ENCODE results near the gene GDI1. TPM values are rescaled to one million over a fixed set of nuclear protein-coding genes. Genes with fewer than 3 reads are reported as not detected.
A peak's percentile ranks its signal among the peaks of the same experiment; 100 is the strongest.

Gene GDI1
- polyA plus RNA-seq, 1 donor, result 91.8 TPM

DNA sequence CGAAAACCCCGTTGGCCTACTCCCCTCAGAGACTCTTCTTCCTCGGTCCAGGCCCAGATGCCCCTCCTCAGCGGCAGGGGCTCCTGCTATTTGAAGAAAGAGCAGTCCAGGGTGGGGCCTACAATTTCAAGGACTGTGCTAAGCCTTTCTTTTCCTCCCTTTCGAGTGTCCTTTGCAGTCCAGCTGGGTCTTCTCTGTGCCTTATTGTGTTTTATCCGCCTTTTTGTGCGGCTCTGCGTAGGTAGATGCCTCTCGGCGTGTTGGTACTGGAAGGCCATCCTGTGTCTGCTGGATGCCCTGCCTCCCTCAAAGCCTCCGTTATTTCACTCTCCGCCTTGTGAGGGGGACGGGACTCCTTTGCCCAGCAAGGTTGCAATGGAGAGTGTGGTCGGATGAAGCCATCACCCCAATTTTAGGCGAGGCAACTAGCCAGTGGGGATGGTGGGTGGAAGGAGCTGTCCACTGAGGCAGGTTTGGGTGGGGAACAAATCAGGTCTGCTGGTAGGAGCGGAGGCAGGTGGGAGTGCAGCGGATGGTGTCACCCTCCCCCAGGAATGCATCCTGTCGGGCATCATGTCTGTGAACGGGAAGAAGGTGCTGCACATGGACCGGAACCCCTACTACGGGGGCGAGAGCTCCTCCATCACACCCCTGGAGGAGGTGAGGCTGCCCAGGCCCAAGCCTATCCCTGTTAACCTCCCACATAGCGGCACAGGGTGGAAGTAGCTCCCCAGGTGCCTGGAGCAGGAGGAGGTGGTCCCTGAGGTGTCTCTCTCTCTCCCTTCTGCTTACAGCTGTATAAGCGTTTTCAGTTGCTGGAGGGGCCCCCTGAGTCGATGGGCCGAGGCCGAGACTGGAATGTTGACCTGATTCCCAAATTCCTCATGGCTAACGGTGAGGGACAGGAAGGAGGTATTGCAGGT, 1.3 kb downstream of the GDI1 start:
- no peak for DNase-seq

DNA sequence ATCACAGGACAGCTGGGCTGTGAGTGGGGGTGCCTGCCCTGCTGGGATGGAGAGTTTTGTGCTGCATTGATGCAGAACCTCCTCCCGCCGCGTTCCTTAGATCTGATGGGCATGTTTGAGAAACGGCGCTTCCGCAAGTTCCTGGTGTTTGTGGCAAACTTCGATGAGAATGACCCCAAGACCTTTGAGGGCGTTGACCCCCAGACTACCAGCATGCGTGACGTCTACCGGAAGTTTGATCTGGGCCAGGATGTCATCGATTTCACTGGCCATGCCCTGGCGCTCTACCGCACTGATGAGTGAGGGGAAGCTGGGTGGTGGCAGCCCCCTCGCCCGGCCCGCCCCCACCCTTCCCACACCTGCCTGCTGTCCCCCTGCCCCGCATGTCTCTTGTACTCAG, 2.9 kb downstream of the GDI1 start:
- DNase-seq, result no peak

DNA sequence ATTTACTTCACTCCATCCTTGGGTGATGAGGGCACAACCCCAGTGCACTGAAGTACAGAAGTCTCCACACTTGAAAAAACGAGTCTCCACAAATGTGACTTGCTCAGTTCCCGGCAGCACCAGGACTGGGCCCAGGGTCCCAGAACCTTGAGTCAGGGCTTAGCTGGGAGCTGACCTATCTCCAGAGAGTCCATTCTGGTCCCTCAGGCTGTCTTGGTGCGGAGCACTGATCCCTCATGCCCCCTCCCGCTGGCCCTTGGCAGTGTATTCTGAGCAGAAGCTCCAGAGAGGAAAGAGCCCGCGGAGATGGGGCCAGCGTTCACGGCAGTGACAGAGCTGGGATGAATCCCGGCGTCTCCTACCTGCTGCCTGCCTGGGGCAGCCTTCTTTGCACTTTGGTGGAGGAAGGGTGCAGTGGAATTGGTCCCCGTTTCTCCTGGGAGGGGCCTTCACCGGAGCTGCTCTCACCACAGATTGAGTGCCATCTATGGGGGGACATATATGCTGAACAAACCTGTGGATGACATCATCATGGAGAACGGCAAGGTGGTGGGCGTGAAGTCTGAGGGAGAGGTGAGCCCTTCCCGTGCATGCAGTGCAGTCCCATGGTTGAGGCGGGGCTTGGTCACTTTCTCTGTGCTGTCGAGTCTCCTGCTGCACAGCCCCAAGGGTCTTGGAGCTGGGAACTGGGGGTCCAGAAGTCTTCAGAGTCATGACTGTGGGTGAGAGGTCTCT, 3.8 kb downstream of the GDI1 start:
- no peak for DNase-seq

DNA sequence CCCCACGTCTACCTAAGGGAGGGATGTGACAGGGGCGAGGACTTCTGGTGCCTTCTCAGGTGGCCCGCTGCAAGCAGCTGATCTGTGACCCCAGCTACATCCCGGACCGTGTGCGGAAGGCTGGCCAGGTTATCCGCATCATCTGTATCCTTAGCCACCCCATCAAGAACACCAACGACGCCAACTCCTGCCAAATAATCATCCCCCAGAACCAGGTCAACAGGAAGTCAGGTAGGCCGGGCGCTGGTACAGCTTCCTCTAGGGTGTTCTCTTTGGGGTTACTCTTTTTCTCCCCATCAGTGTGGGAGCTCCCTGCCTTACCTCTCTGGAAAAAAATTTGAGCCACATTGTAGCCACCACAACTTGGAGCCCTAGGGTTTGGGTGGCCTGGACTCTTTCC, 4.6 kb downstream of the GDI1 start:
- DNase-seq, result no peak

DNA sequence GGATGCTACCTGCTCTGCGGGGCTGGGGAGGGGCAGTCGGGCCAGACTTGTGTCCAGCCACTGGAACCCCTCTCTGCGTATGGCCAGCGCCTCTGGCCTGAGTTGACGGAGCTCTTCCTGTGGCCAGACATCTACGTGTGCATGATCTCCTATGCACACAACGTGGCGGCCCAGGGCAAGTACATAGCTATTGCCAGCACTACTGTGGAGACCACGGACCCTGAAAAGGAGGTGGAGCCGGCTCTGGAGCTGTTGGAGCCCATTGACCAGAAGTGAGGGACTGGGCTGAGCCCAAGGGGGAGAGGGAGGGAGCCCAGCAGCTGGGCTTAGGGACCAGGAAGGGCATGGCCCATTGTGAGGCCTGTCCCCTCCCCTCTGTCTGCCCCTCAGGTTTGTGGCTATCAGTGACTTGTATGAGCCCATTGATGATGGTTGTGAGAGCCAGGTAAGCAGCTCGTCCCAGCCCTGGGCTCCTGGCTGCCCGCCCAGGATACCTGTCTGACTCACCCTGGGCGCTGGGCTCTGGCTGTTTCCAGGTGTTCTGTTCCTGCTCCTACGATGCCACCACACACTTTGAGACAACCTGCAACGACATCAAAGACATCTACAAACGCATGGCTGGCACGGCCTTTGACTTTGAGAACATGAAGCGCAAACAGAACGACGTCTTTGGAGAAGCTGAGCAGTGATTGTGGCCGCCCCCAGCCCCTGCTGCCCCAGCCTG, 5.2 kb downstream of the GDI1 start:
- DNase-seq, result no peak

DNA sequence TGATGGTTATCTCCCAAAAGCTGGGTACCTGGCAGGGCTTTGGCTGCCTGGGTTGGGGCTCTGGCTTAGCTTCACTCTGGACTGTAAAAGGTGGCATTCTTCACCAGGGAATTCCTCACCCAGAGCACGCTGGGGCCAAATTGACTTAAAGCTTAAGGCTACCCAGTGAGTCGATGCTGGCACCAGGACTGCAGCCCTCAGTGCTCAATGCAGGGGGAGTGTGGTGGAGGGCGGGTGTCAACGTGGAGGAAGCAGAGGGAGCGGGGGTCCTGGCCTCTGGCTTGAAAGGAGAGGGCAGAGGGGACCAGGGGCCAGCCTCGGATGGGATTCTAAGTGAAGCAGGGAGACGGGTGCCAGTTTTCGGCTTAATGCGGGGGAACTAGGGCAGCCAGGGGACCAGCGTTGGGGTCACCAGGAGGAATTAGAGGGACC, 6.5 kb downstream of the GDI1 start:
- no peak for DNase-seq

DNA sequence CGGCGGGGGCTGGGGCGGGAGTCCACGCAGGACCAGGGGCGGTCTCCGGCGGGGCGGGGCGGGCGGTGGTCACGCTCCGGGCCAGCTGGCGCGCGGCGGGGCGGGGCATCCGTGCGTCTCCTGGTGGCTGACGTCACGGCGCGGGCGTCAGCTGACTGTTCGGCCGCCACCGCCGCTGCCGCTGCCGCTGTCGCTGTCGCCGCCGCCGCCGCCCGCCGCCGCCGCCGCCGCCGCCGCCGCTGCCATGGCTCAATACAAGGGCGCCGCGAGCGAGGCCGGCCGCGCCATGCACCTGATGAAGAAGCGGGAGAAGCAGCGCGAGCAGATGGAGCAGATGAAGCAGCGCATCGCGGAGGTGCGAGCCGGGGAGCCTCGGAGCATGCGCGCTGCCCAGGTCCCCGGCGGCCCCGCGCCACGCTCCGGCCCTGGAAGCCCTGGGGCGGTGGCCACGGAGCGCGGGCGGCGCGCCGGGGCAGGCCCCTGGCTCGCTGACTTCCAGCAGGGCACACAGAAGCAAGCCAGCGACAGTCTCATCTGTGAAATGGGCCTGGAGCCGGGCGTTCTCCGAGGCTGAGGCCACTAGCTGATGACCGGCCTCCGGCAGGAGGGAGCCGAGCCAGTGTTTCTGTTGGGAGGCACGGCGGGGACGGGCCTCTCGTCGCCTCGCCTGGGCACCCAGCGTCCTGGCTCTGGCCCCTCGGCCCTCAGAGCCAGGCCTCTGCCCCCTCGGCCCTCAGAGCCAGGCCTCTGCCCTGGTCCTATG, 7.2 kb downstream of the GDI1 start, which contains the start of gene FAM50A:
TSS of gene FAM50A (plus strand) at position 150 of the 763 bp plus-strand sequence. CDS start at position 245, 95 bp downstream.
- peak; percentile 76 for DNase-seq

DNA sequence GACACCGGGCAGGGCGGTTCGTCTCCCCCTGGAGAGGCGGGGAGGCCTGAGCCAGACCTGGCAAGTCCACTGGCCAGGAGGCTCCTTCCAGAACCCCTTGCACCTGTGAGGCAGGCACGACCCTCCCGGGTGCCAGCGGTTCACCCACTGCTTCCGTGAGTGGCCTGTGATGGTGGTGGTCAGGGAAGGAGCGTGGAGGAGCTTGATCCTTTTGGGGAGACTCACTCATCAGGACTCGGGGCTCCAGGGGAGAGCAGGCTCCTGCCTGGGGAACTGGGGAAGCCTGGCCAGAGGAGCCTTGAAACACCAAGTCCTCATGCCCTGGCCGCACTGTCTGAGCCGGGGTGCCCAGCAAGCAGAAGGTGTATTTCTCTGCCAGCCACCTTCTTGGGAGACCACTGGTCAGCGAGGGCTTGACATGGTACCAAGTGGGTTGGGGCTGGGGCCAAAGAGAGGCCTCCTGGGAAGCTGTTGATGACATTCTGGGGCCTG, 7.8 kb downstream of the GDI1 start:
- DNase-seq, result no peak

DNA sequence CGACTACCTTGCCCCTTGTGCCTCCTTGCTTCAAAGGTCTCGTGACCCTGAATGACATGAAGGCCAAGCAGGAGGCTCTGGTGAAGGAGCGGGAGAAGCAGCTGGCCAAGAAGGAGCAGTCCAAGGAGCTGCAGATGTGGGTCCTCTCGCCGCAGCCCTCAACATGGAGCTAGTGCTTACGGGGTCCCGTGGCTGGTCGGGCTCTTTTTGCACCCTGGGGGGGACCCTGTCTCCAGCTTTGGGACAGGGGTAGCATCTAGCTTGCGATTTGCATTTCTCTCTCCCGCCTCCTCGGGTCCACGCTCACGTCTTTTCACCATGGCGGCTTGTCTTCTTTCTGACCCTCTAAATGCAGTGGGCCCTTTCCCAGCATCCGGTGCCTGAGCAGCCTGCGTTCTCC, 8.8 kb downstream of the GDI1 start:
- DNase-seq, result no peak

DNA sequence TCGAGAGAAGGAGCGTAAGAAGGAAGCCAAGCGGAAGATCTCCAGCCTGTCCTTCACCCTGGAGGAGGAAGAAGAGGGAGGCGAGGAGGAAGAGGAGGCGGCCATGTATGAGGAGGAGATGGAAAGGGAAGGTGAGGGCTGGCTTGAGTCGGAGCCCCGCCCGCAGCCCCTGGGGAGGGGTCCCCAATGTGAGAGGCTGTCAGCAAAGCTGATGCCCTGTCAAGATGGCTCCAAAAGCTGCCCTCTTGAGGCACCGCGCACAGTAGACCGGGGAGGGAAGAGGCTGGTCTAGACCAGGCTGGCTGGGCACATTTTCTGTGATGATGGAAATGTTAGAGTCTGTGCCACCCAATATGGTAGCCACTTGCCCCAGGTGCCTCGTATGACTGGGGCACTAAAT, 9.5 kb downstream of the GDI1 start:
- no peak for DNase-seq

DNA sequence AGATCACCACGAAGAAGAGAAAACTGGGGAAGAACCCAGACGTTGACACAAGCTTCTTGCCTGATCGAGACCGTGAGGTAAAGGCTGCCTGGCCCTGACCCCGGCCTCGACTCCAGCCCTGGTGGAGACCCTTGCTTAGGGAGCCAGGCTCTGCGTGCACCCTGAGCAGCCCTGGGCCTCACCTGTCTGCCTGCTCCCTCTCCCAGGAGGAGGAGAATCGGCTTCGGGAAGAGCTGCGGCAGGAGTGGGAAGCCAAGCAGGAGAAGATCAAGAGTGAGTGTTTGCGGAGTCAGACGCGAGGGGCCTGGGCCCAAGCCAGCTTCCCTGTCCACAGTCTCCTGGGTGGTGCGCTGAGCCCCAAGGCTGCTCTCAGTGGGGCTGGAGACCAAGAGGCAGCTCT, 11.5 kb downstream of the GDI1 start:
- DNase-seq, result no peak

DNA sequence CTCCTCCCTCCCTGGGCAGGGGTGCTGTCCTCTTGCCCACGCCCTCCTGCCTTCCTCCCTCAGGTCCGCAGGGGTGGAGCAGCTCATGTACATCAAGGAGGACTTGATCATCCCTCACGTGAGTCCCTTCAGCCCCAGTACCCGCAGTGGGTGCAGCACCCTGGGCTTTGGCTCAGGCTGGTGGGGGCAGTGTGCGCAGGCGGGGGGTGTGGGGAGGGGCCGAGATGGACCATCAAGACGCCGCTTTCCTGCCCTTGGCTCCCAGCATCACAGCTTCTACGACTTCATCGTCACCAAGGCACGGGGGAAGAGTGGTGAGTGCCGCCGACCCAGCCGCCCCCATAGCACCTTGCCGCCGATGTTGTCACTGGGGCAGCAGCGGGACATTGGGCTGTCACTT, 12.7 kb downstream of the GDI1 start:
- no peak for DNase-seq

DNA sequence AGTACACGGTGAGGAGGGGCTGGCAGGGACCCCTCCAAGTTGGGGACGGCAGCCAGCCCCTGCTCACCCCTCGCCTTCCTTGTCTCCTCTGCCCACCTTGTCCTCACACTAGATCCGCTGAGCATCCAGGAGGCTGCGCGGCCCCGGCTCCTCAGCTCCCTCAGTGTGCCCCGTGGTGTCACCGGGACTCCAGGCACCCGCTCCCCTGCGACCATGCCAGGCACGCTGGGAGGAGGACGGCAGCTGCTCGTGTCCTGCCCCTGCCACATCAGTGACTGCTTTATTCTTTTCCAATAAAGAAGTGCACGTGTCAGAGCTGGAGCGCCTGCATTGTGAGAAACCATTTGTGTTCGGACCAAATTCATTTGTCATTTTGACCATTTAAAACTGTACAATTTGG, 13.4 kb downstream of the GDI1 start:
- no peak for DNase-seq

DNA sequence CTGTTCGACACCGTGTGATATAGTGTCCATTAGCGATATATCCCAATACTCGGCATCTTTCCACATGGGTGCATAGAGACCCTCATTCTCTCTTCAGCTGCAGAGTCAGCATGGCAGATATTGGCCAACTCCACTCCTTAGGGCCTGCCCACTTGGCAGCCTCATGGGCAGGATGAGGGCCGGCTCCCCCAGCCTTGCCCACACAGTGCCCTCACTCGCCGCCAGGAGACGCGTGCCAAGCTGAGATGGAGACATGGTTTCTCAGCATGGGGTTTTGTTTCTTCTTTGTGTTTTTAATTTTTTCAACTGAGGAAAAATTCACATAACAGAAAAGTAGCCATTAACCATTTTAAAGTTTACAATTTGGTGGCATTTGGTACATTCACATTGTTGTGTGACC, 15.9 kb downstream of the GDI1 start:
- DNase-seq, result no peak

DNA sequence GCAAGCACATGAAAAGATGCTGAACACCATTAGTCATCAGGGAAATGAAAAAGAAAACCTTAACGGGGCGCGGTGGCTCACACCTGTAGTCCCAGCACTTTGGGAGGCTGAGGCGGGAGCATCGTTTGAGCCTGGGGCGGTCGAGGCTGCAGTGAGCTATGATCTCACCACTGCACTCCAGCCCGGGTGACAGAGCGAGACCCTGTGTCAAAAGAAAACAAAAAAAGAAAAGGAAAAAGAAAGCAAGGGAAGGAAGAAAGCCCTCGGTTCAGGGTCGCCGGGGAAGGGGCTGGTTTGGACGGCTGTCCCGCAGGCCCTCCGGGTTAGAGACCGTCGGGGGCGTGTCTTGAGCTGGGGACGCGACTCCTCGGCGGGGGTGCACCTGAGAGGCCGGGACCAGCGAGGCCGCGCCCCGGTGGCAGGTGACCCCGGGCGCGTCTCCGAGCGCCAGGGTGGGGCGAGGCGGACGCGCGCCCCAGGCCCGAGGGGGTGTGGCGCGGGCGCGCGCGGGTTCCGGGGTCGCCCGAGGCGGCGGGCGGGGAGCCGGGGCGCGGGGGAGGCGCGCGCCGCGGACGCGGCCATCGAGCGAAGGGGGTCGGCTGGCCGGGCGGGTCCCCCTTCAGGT, 20.6 kb downstream of the GDI1 start:
- DNase-seq, result no peak

DNA sequence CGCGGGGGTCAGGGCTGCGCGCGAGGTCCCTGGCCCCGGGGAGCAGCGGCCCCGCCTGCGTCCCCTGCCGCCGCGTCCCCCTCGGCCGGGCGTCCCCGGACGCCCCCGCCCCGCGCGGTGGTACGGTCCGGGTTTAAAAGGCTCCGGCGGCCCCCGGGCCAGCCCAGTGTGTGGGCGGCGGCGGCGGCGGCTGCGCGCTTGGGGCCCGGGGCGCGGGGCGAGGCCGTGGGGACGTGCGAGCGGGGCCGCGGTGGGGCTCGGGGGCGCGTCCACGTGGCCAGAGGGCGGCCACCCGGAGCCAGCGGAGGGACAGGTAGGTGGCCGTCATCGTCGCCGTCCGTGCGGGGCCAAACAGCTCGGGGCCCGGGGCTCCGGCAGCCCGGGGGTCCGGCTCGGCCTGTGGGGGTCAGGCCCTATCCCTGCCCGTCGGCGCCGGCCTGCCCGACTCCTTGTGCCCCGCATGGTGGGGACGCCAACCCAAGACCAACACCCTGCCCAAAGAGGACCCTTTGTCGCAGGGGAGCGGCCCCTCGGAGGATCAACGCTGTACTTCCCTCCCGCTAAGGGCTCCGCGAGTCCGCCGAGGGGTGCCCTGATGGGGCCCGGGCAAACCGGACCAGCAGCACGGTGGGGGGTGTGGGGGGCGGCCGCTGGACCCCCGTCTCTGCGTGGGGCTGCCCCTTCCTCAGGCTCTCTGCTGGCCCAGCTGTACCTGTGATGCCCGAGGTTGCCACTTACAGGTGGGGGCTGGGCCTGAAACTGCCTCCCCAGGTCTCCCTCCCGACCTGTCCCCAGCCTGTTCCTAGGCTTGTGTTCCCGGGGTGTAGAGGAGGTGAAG, 21.4 kb downstream of the GDI1 start, which contains the start of gene PLXNA3:
TSS of gene PLXNA3 (plus strand) at position 166 of the 838 bp plus-strand sequence. CDS start 1,903 bp downstream, outside the sequence.
- DNase-seq, result peak; percentile 45

DNA sequence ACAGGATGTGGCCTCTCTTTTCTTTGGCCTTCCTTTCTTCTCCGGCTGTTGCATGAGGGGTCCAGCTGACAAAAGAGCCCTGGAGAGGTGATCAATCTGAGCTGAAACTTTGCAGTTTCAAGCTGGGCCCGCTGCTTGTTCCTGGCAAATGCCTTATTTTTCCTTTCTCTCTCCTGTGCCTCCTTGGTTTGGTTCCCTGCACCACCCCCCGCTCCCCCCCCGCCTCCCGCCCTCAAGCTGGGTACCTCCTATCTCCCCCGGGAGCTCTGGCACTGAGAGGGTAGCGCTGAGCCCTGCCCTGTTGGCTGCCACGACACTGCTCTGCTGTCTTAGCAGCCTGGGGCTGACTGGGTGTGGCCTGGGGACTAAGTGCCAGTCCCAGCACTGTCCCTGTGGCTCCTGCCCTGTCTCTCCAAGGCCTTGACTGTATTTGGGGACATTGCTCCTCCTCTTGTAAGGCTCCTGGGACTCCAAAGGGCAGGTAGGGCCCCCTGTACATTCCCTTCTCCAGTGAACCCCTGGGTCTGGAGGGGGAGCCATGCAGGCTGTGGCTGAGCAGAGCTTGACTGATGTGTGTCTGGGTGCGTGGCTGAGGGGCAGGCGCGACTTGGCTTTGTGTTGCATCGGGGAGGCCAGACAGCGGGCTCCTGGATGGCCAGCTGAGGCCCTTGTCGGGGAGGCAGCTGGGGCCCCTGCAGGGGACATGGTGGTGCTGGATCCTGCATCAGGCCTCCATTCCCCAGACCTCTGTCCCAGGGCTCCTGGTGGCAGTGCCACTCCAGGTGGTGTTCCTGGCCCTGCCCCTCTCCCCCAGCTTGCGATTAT, 22.2 kb downstream of the GDI1 start:
- no peak for DNase-seq

DNA sequence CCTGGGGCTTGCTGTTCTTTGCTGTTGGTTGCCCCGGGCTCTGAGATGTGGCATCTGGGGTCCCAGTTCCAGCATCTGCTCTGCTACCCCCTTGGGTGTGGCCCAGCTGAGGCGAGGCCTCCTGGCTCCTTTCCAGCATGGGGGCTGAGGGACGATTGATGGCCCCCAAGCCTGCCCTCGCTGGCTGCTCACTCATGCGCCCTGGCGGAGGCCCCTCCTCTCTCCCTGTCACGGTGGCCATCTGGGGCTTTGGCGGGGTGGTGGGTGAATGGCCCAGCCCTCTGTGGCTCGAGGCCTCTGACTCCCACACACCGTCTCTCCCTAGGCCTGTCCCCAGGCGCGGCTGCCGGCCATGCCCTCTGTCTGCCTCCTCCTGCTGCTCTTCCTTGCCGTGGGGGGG, 22.9 kb downstream of the GDI1 start:
- DNase-seq, result no peak

DNA sequence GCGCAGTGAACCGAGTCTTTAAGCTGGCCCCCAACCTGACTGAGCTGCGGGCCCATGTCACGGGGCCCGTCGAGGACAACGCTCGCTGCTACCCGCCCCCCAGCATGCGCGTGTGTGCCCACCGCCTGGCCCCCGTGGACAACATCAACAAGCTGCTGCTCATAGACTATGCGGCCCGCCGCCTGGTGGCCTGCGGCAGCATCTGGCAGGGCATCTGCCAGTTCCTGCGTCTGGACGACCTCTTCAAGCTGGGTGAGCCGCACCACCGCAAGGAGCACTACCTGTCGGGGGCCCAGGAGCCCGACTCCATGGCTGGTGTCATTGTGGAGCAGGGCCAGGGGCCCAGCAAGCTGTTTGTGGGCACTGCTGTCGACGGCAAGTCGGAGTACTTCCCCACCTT, 23.4 kb downstream of the GDI1 start:
- no peak for DNase-seq

DNA sequence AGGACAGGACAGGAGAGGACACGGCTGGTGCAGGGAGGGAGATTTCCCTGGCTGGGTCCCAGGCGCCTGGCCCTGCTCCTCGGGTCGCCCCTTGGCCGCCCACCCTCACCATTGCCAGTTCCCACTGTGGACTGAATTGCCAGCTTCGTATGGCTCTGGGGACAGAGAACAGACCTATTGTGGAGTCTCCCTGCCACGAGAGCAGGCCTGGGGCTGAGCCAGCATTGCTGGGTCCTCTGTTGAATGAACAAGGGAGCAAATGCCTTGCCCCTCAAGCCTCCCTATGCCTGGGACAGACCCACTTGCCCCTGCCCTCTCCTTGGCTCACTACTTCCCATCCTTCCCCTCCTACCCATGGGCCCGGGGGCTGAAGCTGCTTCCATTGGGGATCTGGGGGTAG, 25.4 kb downstream of the GDI1 start:
- no peak for DNase-seq
